GM12801 (cell line): ENCODE data around the gene PAK3.

ENCODE experiments used
- TF ChIP-seq, protein P1 (sequence below): IDR thresholded peaks from one replicate; pipeline ENCODE4 v1.5.1; 2011; ENCODE audit warnings: control low read depth; ENCODE audit not compliant: insufficient read length; ENCODE audit errors: extremely low read depth

PAK3 gene

GRCh38 chrX:111131572-111131971 is 35.6 kb downstream of the PAK3 start:
- TF ChIP-seq, protein P1, sequence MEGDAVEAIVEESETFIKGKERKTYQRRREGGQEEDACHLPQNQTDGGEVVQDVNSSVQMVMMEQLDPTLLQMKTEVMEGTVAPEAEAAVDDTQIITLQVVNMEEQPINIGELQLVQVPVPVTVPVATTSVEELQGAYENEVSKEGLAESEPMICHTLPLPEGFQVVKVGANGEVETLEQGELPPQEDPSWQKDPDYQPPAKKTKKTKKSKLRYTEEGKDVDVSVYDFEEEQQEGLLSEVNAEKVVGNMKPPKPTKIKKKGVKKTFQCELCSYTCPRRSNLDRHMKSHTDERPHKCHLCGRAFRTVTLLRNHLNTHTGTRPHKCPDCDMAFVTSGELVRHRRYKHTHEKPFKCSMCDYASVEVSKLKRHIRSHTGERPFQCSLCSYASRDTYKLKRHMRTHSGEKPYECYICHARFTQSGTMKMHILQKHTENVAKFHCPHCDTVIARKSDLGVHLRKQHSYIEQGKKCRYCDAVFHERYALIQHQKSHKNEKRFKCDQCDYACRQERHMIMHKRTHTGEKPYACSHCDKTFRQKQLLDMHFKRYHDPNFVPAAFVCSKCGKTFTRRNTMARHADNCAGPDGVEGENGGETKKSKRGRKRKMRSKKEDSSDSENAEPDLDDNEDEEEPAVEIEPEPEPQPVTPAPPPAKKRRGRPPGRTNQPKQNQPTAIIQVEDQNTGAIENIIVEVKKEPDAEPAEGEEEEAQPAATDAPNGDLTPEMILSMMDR = no peak

GRCh38 chrX:111133389-111133788 is 37.4 kb downstream of the PAK3 start:
- TF ChIP-seq, protein P1 = no peak

- TF ChIP-seq, protein P1 = no peak
Measured at GRCh38 chrX:111145878-111146277, 49.9 kb downstream of the PAK3 start.

DNA sequence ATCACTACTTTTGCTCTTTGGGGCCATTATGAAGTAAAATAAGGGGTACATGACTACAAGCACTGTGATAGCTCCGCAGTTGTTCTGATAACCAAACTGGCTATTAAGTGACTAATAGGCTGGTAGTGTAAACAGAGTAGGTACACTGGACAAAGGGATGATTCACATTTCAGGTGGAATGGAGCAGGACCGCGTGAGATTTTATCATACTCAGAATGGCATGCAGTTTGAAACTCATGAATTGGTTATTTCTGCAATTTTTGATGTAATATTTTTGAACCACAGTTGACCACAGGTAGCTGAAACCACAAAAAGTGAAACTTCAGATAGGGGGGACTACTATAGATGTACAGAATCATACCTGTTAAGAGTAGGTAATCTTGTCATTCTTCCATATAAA is 55.8 kb downstream of the PAK3 start:
- TF ChIP-seq, protein P1 = no peak

GRCh38 chrX:111159232-111159631 is 63.2 kb downstream of the PAK3 start:
- TF ChIP-seq, protein P1 = no peak

DNA sequence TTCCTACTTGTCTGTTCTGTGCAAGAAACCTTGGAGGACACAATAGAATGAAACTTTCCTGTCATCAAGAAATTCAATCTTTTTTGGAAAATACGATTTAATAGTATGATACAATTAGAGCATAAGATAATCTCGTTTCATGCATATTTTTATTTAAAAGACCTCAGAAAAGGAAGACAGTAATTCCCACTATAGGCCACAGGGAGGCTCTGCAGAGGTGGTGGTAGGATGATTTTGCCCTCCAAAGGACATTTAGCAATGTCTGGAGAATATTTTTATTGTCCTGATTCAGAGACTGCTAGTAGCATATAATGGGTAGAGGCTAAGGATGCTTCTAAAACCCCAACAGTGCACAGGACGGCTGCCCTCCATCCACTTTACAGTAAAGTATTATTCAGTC is 68.7 kb downstream of the PAK3 start:
- TF ChIP-seq, protein P1 = no peak

GRCh38 chrX:111165902-111166301 is 69.9 kb downstream of the PAK3 start:
- TF ChIP-seq, protein P1 = no peak

DNA sequence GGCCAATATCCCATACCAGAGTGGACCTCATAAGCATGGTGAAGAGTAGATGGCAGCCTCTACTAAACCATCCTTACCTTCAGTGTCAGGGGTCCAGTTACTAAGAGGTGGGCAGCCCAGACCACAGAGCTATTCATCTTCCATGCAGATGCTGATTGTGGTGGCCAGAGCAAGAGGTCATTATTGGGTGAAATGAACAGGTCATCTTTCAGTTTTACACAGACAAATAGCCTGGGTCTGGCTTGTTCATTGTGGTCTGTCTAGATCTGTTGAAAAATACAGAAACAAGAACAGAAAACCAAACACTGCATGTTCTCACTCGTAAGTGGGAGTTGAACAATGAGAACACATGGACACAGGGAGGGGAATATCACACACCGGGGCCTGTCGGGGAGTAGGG is 71.3 kb downstream of the PAK3 start:
- TF ChIP-seq, protein P1 = no peak
